Esophagus muscularis mucosa (tissue), 4 donors: ENCODE measurements around the gene CCNI. TPM values are rescaled to one million over a fixed set of nuclear protein-coding genes. Genes with fewer than 3 reads are reported as not detected.
"Not testable (repeated sequence)": the region's sequence is repeated elsewhere in the genome, so short reads cannot be mapped to it uniquely, and the experiment has no call there.

Experiments
- DNase-seq: peaks from one replicate; pipeline ENCODE4 v3.0.0-alpha.2; 2017; ENCODE audit errors: extremely low spot score
- H3K27ac ChIP-seq, 4 donors: fragments of 200-600 bp; sonication (generic); replicated peaks in 1 of 4; 1 replicate in 3 of 4; 2 replicates in 1 of 4; pipeline ENCODE4 v1.5.1; 2016 to 2019; ENCODE audit warnings: mild to moderate bottlenecking in 1 of 4
- H3K27me3 ChIP-seq, 4 donors: fragments of 200-600 bp; sonication (generic); one replicate each; pipeline versions ENCODE4 v1.5.1 to v1.6.0; 2016 to 2019
- H3K36me3 ChIP-seq, 4 donors: fragments of 200-600 bp; sonication (generic); one replicate each; pipeline ENCODE4 v1.5.1; 2016 to 2019
- H3K4me1 ChIP-seq, 4 donors: fragments of 200-600 bp; sonication (generic); one replicate each; pipeline ENCODE4 v1.5.1; 2016 to 2019
- H3K4me3 ChIP-seq, 4 donors: fragments of 200-600 bp; sonication (generic); 1 replicate in 2 of 4; 2 replicates in 2 of 4; pipeline ENCODE4 v1.5.1; 2016 to 2019; ENCODE audit warnings: mild to moderate bottlenecking in 4 of 4, moderate library complexity in 1 of 4
- H3K9me3 ChIP-seq, 4 donors: fragments of 200-600 bp; sonication (generic); 1 replicate in 3 of 4; 2 replicates in 1 of 4; pipeline ENCODE4 v1.5.1; 2016 to 2019
- CTCF ChIP-seq, 3 experiments: fragments of 200-600 bp in 2 of 3; fragments of 450-650 bp in 1 of 3; sonication (generic) in 2 of 3; IDR thresholded peaks; one replicate each; pipeline ENCODE4 v1.5.1; 2017 to 2019; ENCODE audit warnings: antibody characterized with exemption in 3 of 3, mild to moderate bottlenecking in 2 of 3, moderate library complexity in 1 of 3
- EP300 ChIP-seq: sonication (generic); formaldehyde crosslinking; IDR thresholded peaks from one replicate; pipeline ENCODE4 v1.6.1; 2017; ENCODE audit warnings: antibody characterized with exemption
- POLR2A ChIP-seq: fragments of 450-650 bp; IDR thresholded peaks from one replicate; pipeline ENCODE4 v1.6.1; 2017; ENCODE audit warnings: antibody characterized with exemption, moderate library complexity, mild to moderate bottlenecking, low read depth
- POLR2AphosphoS5 ChIP-seq, 2 donors: sonication (generic); formaldehyde crosslinking; IDR thresholded peaks; one replicate each; pipeline ENCODE4 v1.6.1; 2017; ENCODE audit warnings: antibody characterized with exemption in 2 of 2
- WGBS: methylation state at CpG from one replicate; pipeline ENCODE4 v1.1.5; 2018; 5-methylcytosine and 5-hydroxymethylcytosine counted together
- intact Hi-C: fragments of 100-400 bp; cut with DNase I; formaldehyde crosslinking; loops from one replicate; pipeline ENCODE4 v1.15.1; 2023
- total RNA-seq, 4 donors: library from RNA; depleted of rRNA; stranded (reverse); fragments of >200 nt; gene quantifications; one replicate each; pipeline versions ENCODE4 v1.1.0 to v1.2.1, GENCODE V29; 2016

CCNI gene
- total RNA-seq, 4 donors from 2014 or later: 342 to 444 (median 375) TPM

- TF ChIP-seq POLR2A (no peak), EP300 (no peak), POLR2AphosphoS5 (IDR thresholded peaks at IDR 0.05) (no peak), CTCF (IDR thresholded peaks at IDR 0.05) (no peak)
- Histone ChIP-seq H3K4me3 (no peak overlapping the region), H3K4me1 (no peaks in the 10 kb centered on the region), H3K27me3 (no peaks in the 10 kb centered on the region), H3K9me3 (no peaks in the 10 kb centered on the region), H3K36me3 (peaks cover 11 to 54% (median 32%) of the 10 kb centered on the region in 4 donors), H3K27ac (no peak overlapping the region)
- 83% methylated on average over 3 of the region's 3 CpGs for WGBS
- DNase-seq: no peak
- intact Hi-C loops: no loop called here
Measured at GRCh38 chr4:77037736-77038135, 38.1 kb downstream of the CCNI start.

- H3K9me3 ChIP-seq, H3K27me3 ChIP-seq, intact Hi-C loops, H3K4me3 ChIP-seq, DNase-seq, H3K4me1 ChIP-seq, H3K27ac ChIP-seq: not testable (repeated sequence)
- 97% methylated on average over 5 of the region's 5 CpGs for WGBS
- H3K36me3 ChIP-seq: peaks cover 11 to 60% (median 35%) of the 10 kb centered on the region in 4 donors
Measured at GRCh38 chr4:77037168-77037567, 38.6 kb downstream of the CCNI start.

GRCh38 chr4:77036206-77036605, 39.6 kb downstream of the CCNI start:
- no peak for TF ChIP-seq EP300
- no peak for TF ChIP-seq CTCF (IDR thresholded peaks at IDR 0.05)
- no peak for TF ChIP-seq POLR2A
- no peak for TF ChIP-seq POLR2AphosphoS5 (IDR thresholded peaks at IDR 0.05)
- intact Hi-C loops: no loop called here
- H3K27ac ChIP-seq: no peak overlapping the region
- WGBS: 80% methylated on average over 2 of the region's 2 CpGs
- DNase-seq: no peak
- H3K36me3 ChIP-seq: peaks cover 12 to 69% (median 42%) of the 10 kb centered on the region in 4 donors
- no peaks in the 10 kb centered on the region for H3K9me3 ChIP-seq
- no peak overlapping the region for H3K4me3 ChIP-seq
- H3K27me3 ChIP-seq: no peaks in the 10 kb centered on the region
- H3K4me1 ChIP-seq: no peaks in the 10 kb centered on the region

GRCh38 chr4:77035153-77035552, 40.6 kb downstream of the CCNI start:
- H3K9me3 ChIP-seq: no peaks in the 10 kb centered on the region
- no peak overlapping the region for H3K4me3 ChIP-seq
- H3K27ac ChIP-seq: no peak overlapping the region
- H3K36me3 ChIP-seq: peaks cover 18 to 80% (median 50%) of the 10 kb centered on the region in 4 donors
- no peak for DNase-seq
- no peak for TF ChIP-seq POLR2A
- TF ChIP-seq POLR2AphosphoS5 (IDR thresholded peaks at IDR 0.05): no peak
- no peak for TF ChIP-seq EP300
- no peak for TF ChIP-seq CTCF (IDR thresholded peaks at IDR 0.05)
- no peaks in the 10 kb centered on the region for H3K4me1 ChIP-seq
- H3K27me3 ChIP-seq: no peaks in the 10 kb centered on the region
- intact Hi-C loops: no loop called here
- WGBS: 93% methylated on average over 1 of the region's 1 CpG

- Histone ChIP-seq H3K27ac (no peak overlapping the region), H3K36me3 (peaks cover 23 to 95% (median 65%) of the 10 kb centered on the region in 4 donors)
Measured at GRCh38 chr4:77031544-77031943, 44.2 kb downstream of the CCNI start.

GRCh38 chr4:77029757-77030156, 46.0 kb downstream of the CCNI start:
- H3K4me3 ChIP-seq, H3K27ac ChIP-seq, H3K9me3 ChIP-seq, DNase-seq, intact Hi-C loops, H3K27me3 ChIP-seq, H3K4me1 ChIP-seq: not testable (repeated sequence)
- H3K36me3 ChIP-seq: peaks cover 15 to 95% (median 59%) of the 10 kb centered on the region in 4 donors
- 98% methylated on average over 7 of the region's 7 CpGs for WGBS

More at GRCh38 chr4:77031544-77031943, 44.2 kb downstream of the CCNI start:
- 94% methylated on average over 5 of the region's 5 CpGs for WGBS
- H3K4me1 ChIP-seq: no peaks in the 10 kb centered on the region
- no peaks in the 10 kb centered on the region for H3K9me3 ChIP-seq
- DNase-seq: no peak
- TF ChIP-seq EP300: no peak
- no peak for TF ChIP-seq POLR2A
- TF ChIP-seq POLR2AphosphoS5 (IDR thresholded peaks at IDR 0.05): no peak
- no peak for TF ChIP-seq CTCF (IDR thresholded peaks at IDR 0.05)
- intact Hi-C loops: no loop called here
- H3K4me3 ChIP-seq: no peak overlapping the region
- H3K27me3 ChIP-seq: no peaks in the 10 kb centered on the region
